PFSK-1 (cell line): ENCODE data around the gene STK32A.

Experiments
- FOXP2 ChIP-seq: optimal IDR thresholded peaks from 2 replicates; pipeline ENCODE3; 2011; ENCODE audit warnings: borderline replicate concordance, control low read depth, inconsistent platforms; ENCODE audit not compliant: insufficient read depth; ENCODE audit errors: extremely low read length, extremely low read depth
- POLR2AphosphoS5 ChIP-seq: IDR thresholded peaks from 2 replicates; pipeline ENCODE4 v1.6.1; 2012; ENCODE audit warnings: low read depth, mild to moderate bottlenecking, control low read depth, low read length, moderate library complexity
- REST ChIP-seq, 2 experiments: IDR thresholded peaks; 2 replicates each; pipeline versions ENCODE4 v1.6.1 to v1.8.0; 2011 to 2012; ENCODE audit warnings: low read depth in 2 of 2, low read length in 2 of 2, control low read depth in 1 of 2, inconsistent platforms in 1 of 2, mild to moderate bottlenecking in 1 of 2, moderate library complexity in 1 of 2; ENCODE audit not compliant: insufficient read depth in 1 of 2
- SIN3A ChIP-seq: IDR thresholded peaks from 2 replicates; pipeline ENCODE4 v1.6.1; 2012; ENCODE audit warnings: mild to moderate bottlenecking, low read length, moderate library complexity, borderline replicate concordance; ENCODE audit not compliant: insufficient read depth
- TAF1 ChIP-seq: IDR thresholded peaks from 2 replicates; pipeline ENCODE4 v1.6.1; 2012; ENCODE audit warnings: low read length, control low read depth, borderline replicate concordance; ENCODE audit not compliant: insufficient read depth

GRCh38 chr5:147436596-147436995 lies 201.8 kb downstream of the STK32A start:
- TF ChIP-seq POLR2AphosphoS5 (no peak), TAF1 (no peak), SIN3A (no peak), REST (IDR thresholded peaks at IDR 0.05; ENCODE audit: insufficient read depth in 1 of 2, low read depth in 2 of 2, low read length in 2 of 2) (no peak), FOXP2 (no peak)
